GM11168 (cell line): ENCODE data around the gene KRT12.

ENCODE experiments used
- in situ Hi-C: fragments of 300-500 bp; cut with MboI; formaldehyde crosslinking; loops from one replicate; pipeline ENCODE4 v1.12.0; 2022; ENCODE audit warnings: low sequenced_read_pairs; ENCODE audit not compliant: unreplicated experiment

The KRT12 gene

DNA sequence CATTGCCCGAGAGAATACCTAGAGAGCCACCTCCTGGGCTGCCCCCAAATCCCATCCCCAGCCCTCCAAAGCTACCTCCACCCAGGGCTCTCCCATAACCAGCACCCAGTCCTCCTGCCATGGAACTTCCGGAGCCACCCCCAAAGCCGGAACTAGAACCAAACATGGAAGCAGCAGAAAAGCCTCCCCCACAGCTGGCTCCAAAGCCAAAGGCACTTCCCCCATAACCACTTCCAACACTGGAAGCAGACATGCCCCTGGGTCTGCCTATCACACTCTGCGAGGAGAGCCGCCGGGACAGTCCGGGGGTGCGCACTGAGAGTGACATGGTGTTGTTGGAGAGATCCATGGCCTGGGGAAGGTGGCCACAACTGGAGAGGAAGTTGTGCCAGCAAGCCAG lies at the start of gene KRT12:
Gene KRT12 (minus strand): TSS at position 386 of the 400 bp plus-strand sequence. CDS start 37 bp downstream, at position 349.
- in situ Hi-C loops, result no loop called here

DNA sequence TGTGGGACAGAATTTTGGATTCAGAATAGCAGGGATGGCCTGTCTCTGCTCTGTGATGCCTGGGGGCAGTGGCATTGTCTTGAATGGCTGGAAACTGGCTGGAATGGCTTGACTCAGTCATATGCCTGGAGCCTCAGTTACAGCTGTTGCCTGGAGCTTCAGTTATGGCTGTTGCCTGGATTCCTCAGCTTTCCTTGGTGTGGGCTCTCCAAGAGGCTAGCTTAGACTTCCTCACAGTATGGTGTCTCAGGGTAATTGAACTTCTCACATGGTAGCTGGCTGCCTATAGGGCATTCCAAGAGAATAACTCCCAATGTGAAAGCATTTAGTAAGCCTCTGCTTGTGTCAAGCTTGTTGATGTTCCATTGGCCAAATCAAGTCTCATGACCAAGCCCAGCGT lies 49.3 kb upstream of the KRT12 start:
- in situ Hi-C loops, result loop anchor here (25.0 kb wide), 2 partner anchors 396 to 746 kb away; partner anchors contain the start of genes KRTAP16-1, KRTAP17-1 and KRTAP29-1

- in situ Hi-C loops, result loop anchor here (25.0 kb wide), 2 partner anchors 397 to 747 kb away; partner anchors contain the start of genes KRTAP16-1, KRTAP17-1 and KRTAP29-1
These were observed 48.8 kb upstream of the KRT12 start for GRCh38 chr17:40915721-40916256.

DNA sequence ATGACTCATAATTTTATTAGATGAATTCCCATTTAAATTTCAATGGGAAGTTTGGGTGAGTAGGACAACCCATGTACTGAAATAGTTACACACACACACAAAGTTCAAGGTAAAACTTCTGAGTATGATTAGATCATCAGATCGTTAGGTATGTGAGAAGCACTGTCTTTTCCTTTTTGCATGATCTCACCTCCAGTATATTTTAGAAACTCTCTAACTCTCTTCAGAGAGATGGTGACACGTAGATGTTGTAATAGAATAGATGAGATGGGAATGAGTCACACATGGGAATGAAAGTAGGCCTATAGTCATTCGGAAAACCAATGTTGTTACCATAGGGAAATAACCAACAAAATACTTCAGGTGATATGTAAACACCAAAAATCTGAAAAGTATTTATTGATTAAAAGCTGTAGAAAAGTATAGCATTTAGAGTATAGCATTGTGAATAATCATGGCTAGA lies 48.2 kb upstream of the KRT12 start:
- in situ Hi-C loops, result loop anchor here (25.0 kb wide), 2 partner anchors 397 to 747 kb away; partner anchors contain the start of genes KRTAP16-1, KRTAP17-1 and KRTAP29-1

DNA sequence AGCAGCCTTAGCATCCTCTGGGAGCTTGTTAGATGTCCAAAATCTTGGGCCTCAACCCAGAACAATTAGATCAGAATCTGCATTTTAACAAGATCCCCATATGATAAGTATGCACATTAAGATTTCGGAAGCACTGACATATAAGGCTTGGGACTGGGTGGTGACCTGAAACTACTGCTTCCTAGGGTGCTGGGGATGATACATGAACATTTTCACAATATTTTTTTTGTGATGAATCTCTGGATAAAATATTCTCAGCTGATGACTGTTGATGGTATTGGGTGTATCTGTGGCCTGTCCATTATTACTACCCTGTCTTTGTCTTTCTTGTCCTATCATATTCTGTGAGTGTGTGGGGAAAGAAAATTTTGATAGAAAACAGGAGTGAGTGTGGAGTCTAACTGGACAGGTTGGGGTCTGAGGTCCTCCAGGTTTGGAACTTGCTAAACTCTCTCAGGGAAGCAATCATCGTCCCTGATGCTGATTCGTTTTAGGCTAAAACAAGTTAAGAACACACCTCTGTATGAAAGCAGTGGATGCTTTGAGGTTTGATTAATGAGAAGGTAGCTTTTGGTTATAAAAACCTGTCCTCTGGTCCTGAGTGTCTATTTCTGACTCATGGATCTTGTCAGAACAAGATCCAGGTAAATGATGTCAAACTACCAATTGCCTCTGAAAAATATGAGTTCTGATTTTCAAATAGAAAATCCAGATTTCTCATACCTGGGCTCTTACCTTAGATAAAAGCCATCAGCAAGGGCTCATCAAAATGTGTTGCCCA lies 47.2 kb upstream of the KRT12 start:
- in situ Hi-C loops, result loop anchor here (25.0 kb wide), 2 partner anchors 398 to 748 kb away; partner anchors contain the start of genes KRTAP16-1, KRTAP17-1 and KRTAP29-1

- in situ Hi-C loops, result loop anchor here (25.0 kb wide), 2 partner anchors 400 to 750 kb away; partner anchors contain the start of genes KRTAP16-1, KRTAP17-1 and KRTAP29-1
These were observed 45.6 kb upstream of the KRT12 start for GRCh38 chr17:40912486-40913210.

GRCh38 chr17:40910441-40910841 lies 43.4 kb upstream of the KRT12 start:
- in situ Hi-C loops, result loop anchor here (25.0 kb wide), 2 partner anchors 402 to 752 kb away; partner anchors contain the start of genes KRTAP16-1, KRTAP17-1 and KRTAP29-1

- in situ Hi-C loops, result loop anchor here (25.0 kb wide), 2 partner anchors 403 to 753 kb away; partner anchors contain the start of genes KRTAP16-1, KRTAP17-1 and KRTAP29-1
These were observed 42.7 kb upstream of the KRT12 start for GRCh38 chr17:40909755-40910154.

DNA sequence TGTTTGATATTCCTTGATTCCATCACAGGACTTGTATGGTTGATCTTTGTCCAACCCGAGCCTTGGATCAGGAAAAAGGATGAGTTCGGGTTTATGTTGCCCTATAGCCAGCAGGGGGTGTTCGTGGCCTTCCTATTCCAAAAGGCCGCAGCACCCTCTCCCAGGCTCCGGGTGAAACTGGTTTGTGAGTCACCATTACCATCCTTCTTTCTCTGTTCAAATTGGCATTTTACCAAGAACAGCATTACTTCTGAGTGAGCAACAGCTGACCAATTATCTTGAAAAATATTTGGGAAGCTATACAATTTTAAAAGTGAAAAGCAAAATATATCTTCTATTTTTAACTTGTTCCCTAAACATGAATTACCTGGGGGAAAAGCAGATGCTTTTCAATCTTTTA lies 42.3 kb upstream of the KRT12 start:
- in situ Hi-C loops, result loop anchor here (25.0 kb wide), 2 partner anchors 403 to 753 kb away; partner anchors contain the start of genes KRTAP16-1, KRTAP17-1 and KRTAP29-1

DNA sequence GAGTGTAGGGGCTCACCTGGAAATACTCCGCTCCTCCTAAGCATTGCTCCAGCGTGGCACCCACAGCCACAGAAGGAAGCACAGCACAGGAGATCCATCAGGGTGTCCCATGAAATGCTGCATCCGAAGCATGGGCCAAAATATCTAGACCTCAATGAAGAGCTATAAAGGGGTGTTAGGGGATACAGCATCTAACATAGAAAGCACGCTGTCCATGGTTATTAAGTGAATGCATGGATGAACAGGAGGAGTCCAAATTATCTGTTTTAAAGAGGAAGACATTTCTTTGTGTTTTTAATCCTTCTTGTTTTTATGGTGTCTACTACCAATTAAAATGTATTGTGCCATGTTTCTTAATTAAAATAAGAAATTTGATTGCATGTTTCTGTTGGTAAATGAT lies 39.6 kb upstream of the KRT12 start:
- in situ Hi-C loops, result loop anchor here (25.0 kb wide), 2 partner anchors 406 to 756 kb away; partner anchors contain the start of genes KRTAP16-1, KRTAP17-1 and KRTAP29-1

GRCh38 chr17:40905370-40905769 lies 38.3 kb upstream of the KRT12 start:
- in situ Hi-C loops, result loop anchor here (25.0 kb wide), 2 partner anchors 407 to 757 kb away; partner anchors contain the start of genes KRTAP16-1, KRTAP17-1 and KRTAP29-1

DNA sequence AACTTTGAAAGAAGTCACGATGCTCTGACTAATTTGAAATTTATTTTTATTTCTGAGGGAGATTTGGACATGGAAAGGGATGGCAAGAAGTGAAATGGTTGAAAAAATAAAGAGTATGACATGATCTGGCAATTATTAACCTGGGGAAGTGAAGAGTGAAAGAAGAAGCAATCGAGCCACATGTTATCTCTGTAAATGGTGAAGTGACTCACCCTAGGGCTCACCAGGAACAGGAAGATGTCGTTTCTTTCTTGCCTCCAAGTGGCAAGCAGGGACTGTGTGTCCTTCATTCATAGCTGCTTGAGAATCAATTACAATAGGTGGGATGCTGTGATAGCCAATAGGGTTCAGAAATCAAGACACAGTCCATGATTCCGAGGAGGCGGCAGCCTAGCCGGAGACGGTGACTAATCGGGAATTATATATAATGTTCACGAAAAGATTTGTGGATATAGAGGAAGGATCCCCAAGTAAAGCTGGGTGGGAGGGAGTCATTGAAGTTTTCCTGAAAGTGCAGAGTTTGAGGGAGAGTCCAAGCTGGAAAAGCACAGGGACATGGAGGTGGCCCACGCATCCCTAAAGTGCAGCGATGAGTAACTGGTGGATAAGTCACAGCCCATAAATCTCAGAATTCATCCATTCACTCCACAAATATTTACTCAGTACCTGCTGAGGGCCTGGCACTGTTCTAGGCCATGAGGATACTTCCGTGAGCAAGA lies 36.3 kb upstream of the KRT12 start:
- in situ Hi-C loops, result loop anchor here (25.0 kb wide), 2 partner anchors 409 to 759 kb away; partner anchors contain the start of genes KRTAP16-1, KRTAP17-1 and KRTAP29-1

- in situ Hi-C loops, result loop anchor here (25.0 kb wide), 2 partner anchors 410 to 760 kb away; partner anchors contain the start of genes KRTAP16-1, KRTAP17-1 and KRTAP29-1
These were observed 35.5 kb upstream of the KRT12 start for GRCh38 chr17:40902498-40902897.

- in situ Hi-C loops, result loop anchor here (25.0 kb wide), 2 partner anchors 410 to 760 kb away; partner anchors contain the start of genes KRTAP16-1, KRTAP17-1 and KRTAP29-1
These were observed 35.0 kb upstream of the KRT12 start for GRCh38 chr17:40901981-40902474.

- in situ Hi-C loops, result loop anchor here (25.0 kb wide), 2 partner anchors 411 to 761 kb away; partner anchors contain the start of genes KRTAP16-1, KRTAP17-1 and KRTAP29-1
These were observed 33.9 kb upstream of the KRT12 start for GRCh38 chr17:40900809-40901356.

GRCh38 chr17:40896916-40897455 lies 30.0 kb upstream of the KRT12 start:
- in situ Hi-C loops, result no loop called here

GRCh38 chr17:40895106-40895730 lies 28.2 kb upstream of the KRT12 start:
- in situ Hi-C loops, result no loop called here
